AG09309 (cell line): ENCODE results near the gene DAAM1.

Experiments used
- DNase-seq: peaks from one replicate; pipeline ENCODE4 v3.0.0-alpha.2; 2010; ENCODE audit warnings: low read depth
- H3K4me3 ChIP-seq: 2 replicates; pipeline ENCODE4 v1.5.1; 2011; ENCODE audit warnings: mild to moderate bottlenecking, low read depth, low read length, moderate library complexity; ENCODE audit not compliant: control insufficient read depth
- TF ChIP-seq, protein P1 (sequence below): IDR thresholded peaks from 2 replicates; pipeline ENCODE4 v1.5.1; 2011; ENCODE audit warnings: mild to moderate bottlenecking, low read depth, low read length, inconsistent platforms; ENCODE audit not compliant: insufficient read depth, control insufficient read depth; ENCODE audit errors: missing control alignments

Gene DAAM1

GRCh38 chr14:59224341-59224740, 35.9 kb downstream of the DAAM1 start:
- TF ChIP-seq, protein P1, sequence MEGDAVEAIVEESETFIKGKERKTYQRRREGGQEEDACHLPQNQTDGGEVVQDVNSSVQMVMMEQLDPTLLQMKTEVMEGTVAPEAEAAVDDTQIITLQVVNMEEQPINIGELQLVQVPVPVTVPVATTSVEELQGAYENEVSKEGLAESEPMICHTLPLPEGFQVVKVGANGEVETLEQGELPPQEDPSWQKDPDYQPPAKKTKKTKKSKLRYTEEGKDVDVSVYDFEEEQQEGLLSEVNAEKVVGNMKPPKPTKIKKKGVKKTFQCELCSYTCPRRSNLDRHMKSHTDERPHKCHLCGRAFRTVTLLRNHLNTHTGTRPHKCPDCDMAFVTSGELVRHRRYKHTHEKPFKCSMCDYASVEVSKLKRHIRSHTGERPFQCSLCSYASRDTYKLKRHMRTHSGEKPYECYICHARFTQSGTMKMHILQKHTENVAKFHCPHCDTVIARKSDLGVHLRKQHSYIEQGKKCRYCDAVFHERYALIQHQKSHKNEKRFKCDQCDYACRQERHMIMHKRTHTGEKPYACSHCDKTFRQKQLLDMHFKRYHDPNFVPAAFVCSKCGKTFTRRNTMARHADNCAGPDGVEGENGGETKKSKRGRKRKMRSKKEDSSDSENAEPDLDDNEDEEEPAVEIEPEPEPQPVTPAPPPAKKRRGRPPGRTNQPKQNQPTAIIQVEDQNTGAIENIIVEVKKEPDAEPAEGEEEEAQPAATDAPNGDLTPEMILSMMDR: no peak
- no peak overlapping the region for H3K4me3 ChIP-seq
- DNase-seq: no peak

- TF ChIP-seq, protein P1: no peak
- DNase-seq: no peak
- no peak overlapping the region for H3K4me3 ChIP-seq
Measured at GRCh38 chr14:59225281-59225680, 36.8 kb downstream of the DAAM1 start.

DNA sequence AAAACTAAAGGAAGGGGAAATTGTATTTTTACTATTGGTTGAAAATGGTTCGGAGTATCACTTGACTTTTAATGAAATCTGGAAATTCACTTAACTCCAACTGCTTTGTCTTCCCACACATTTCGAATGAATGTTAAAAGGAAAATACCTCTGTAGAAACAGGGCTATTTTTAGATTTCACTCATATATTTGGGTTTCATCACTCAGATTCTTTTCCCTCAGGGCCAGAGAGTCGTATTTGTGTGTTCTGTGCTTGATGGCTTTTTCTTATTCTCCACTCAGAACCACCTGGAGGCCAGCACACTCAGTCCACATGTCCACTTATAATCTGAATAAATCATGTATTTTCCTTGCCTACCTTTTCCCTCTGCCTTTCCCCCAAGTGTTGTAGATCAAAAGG, 40.0 kb downstream of the DAAM1 start:
- TF ChIP-seq, protein P1: no peak
- no peak overlapping the region for H3K4me3 ChIP-seq
- DNase-seq: no peak

- H3K4me3 ChIP-seq: no peak overlapping the region
- TF ChIP-seq, protein P1: no peak
- no peak for DNase-seq
Measured at GRCh38 chr14:59229653-59230406, 41.4 kb downstream of the DAAM1 start.

- no peak overlapping the region for H3K4me3 ChIP-seq
- DNase-seq: no peak
- TF ChIP-seq, protein P1: no peak
Measured at GRCh38 chr14:59236195-59236594, 47.7 kb downstream of the DAAM1 start.

- no peak for DNase-seq
- H3K4me3 ChIP-seq: no peak overlapping the region
- TF ChIP-seq, protein P1: no peak
Measured at GRCh38 chr14:59238216-59238615, 49.7 kb downstream of the DAAM1 start.

DNA sequence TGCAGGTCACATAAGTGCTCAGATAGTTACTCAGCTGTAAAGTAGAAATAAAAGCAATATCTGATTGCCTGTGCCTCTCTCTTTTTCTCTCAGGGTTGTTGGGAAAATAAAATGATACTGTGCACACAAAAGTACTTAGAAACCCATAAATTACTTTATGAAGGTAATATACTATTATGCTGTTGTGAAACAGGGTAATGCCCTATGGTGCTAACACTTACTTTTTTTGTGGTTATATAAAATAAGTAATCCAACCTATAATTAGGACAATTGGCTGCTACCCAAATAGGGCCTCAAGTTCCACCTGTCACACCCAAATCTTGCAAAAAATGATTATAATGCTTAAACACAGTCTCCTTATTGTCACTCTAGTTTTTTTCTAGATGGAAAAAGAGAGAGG, 50.6 kb downstream of the DAAM1 start:
- no peak overlapping the region for H3K4me3 ChIP-seq
- TF ChIP-seq, protein P1: no peak
- no peak for DNase-seq
